ENCODE measurements around the gene MUC12. TPM values are rescaled to one million over a fixed set of nuclear protein-coding genes. Genes with fewer than 3 reads are reported as not detected.

Gene MUC12
- total RNA-seq, 4 donors from 2014 or later, result 0.11 TPM; not detected in 3

- H3K27ac ChIP-seq, result no peak overlapping the region
- no peak for TF ChIP-seq CTCF (IDR thresholded peaks at IDR 0.05)
- no peak for TF ChIP-seq POLR2A (IDR thresholded peaks at IDR 0.05)
- H3K27me3 ChIP-seq, result peaks cover 0 to 76% (median 0%) of the 10 kb centered on the region in 4 donors
- WGBS, 2 donors, result 21 to 38% methylated on average over 12 to 14 of the region's 15 CpGs
- no peaks in the 10 kb centered on the region for H3K36me3 ChIP-seq
- intact Hi-C loops (cut with DNase I), result no loop called here
- peaks cover 0 to 10% (median 0%) of the 10 kb centered on the region in 3 donors for H3K4me1 ChIP-seq
- H3K9me3 ChIP-seq, result no peaks in the 10 kb centered on the region
- no peak overlapping the region for H3K4me3 ChIP-seq
- no peak for DNase-seq
These were observed 96.9 kb downstream of the MUC12 start for GRCh38 chr7:101066141-101066832.

GRCh38 chr7:101066833-101067177 lies 97.4 kb downstream of the MUC12 start:
- no peak for DNase-seq
- intact Hi-C loops (cut with DNase I), result no loop called here

GRCh38 chr7:101068401-101068800 lies 99.0 kb downstream of the MUC12 start:
- TF ChIP-seq POLR2A (IDR thresholded peaks at IDR 0.05), result no peak
- Histone ChIP-seq H3K9me3 (no peaks in the 10 kb centered on the region), H3K36me3 (no peaks in the 10 kb centered on the region), H3K4me1 (peaks cover 0 to 10% (median 0%) of the 10 kb centered on the region in 3 donors), H3K27ac (no peak overlapping the region), H3K4me3 (no peak overlapping the region), H3K27me3 (peaks cover 0 to 60% (median 0%) of the 10 kb centered on the region in 4 donors)
- intact Hi-C loops (cut with DNase I), result no loop called here
- DNase-seq, result no peak
- 80 to 83% methylated on average over 9 to 10 of the region's 10 CpGs for WGBS, 2 donors

More at GRCh38 chr7:101066833-101067177, 97.4 kb downstream of the MUC12 start:
- no peak overlapping the region for H3K27ac ChIP-seq
- TF ChIP-seq CTCF (IDR thresholded peaks at IDR 0.05), result no peak
- no peak for TF ChIP-seq POLR2A (IDR thresholded peaks at IDR 0.05)
- H3K4me3 ChIP-seq, result no peak overlapping the region
- 75 to 100% methylated on average over 3 to 7 of the region's 7 CpGs for WGBS, 2 donors
- peaks cover 0 to 10% (median 0%) of the 10 kb centered on the region in 3 donors for H3K4me1 ChIP-seq
- H3K36me3 ChIP-seq, result no peaks in the 10 kb centered on the region
- H3K9me3 ChIP-seq, result no peaks in the 10 kb centered on the region
- H3K27me3 ChIP-seq, result peaks cover 0 to 70% (median 0%) of the 10 kb centered on the region in 4 donors

Small RNAs within 50 kb of the gene (small RNA-seq; reads per million reads assigned to genes)
- 0 reads per million in 4 donors for gene RPS29P15

Other genes starting within 250 kb of the MUC12 start
- not detected for gene EPO, start 249.1 kb upstream of the MUC12 start, total RNA-seq
- gene ZAN, start 236.0 kb upstream of the MUC12 start, total RNA-seq, result under 1 TPM in 1 of 4 donors, not detected in 3; 0.04 TPM
- gene EPHB4, start 142.0 kb upstream of the MUC12 start, total RNA-seq, result 10 to 100 TPM; 29.1 to 55.0 (median 36.5) TPM
- 10 to 100 TPM in 3 of 4 donors, 1 to 10 TPM in 1; 9.9 to 19.6 (median 17.3) TPM for gene SLC12A9, start 116.9 kb upstream of the MUC12 start, total RNA-seq
- gene TRIP6, start 102.2 kb upstream of the MUC12 start, total RNA-seq, result 100 to 1,000 TPM in 2 of 4 donors, 10 to 100 TPM in 2; 81.4 to 109 (median 93.7) TPM
- 10 to 100 TPM; 53.8 to 91.0 (median 68.4) TPM for gene SRRT, start 94.5 kb upstream of the MUC12 start, total RNA-seq
- gene UFSP1, start 79.8 kb upstream of the MUC12 start, total RNA-seq, result 1 to 10 TPM; 1.3 to 8.4 (median 5.5) TPM
- 1 to 10 TPM in 3 of 4 donors, under 1 TPM in 1; 0.22 to 1.5 (median 1.3) TPM for gene ACHE, start 73.7 kb upstream of the MUC12 start, total RNA-seq
- gene MUC3A, start 20.0 kb upstream of the MUC12 start, total RNA-seq, result under 1 TPM in 1 of 4 donors, not detected in 3; under 0.01 TPM
- not detected for gene MUC17, start 50.5 kb downstream of the MUC12 start, total RNA-seq
- 10 to 100 TPM; 12.1 to 19.6 (median 13.6) TPM for gene TRIM56, start 115.9 kb downstream of the MUC12 start, total RNA-seq
- 1 to 10 TPM; 1.1 to 4.8 (median 3.1) TPM for gene SERPINE1, start 157.5 kb downstream of the MUC12 start, total RNA-seq
- 100 to 1,000 TPM in 1 of 4 donors, 10 to 100 TPM in 3; 42.7 to 144 (median 64.3) TPM for gene AP1S1, start 184.9 kb downstream of the MUC12 start, total RNA-seq
- not detected for gene VGF, start 196.0 kb downstream of the MUC12 start, total RNA-seq
- not detected for gene NAT16, start 210.7 kb downstream of the MUC12 start, total RNA-seq
- not detected for gene MOGAT3, start 231.5 kb downstream of the MUC12 start, total RNA-seq
- gene PLOD3, start 248.0 kb downstream of the MUC12 start, total RNA-seq, result 10 to 100 TPM in 2 of 4 donors, 1 to 10 TPM in 2; 2.5 to 14.5 (median 9.7) TPM
- gene ZNHIT1, start 248.6 kb downstream of the MUC12 start, total RNA-seq, result 10 to 100 TPM; 51.3 to 87.9 (median 64.4) TPM

Measured in esophagus squamous epithelium (tissue), 5 donors.